HUES64 (cell line): ENCODE measurements around the gene SPDYC.
"Not testable (repeated sequence)": the region's sequence is repeated elsewhere in the genome, so short reads cannot be mapped to it uniquely, and the experiment has no call there.

ENCODE experiments used
- H3K27ac ChIP-seq: 2 replicates; pipeline ENCODE4 v1.7.0; 2013; ENCODE audit warnings: low read depth, low read length, inconsistent platforms
- H3K27me3 ChIP-seq: 2 replicates; pipeline ENCODE4 v1.6.1; 2013; ENCODE audit warnings: mild to moderate bottlenecking, low read length; ENCODE audit not compliant: insufficient read depth
- H3K36me3 ChIP-seq: 2 replicates; pipeline ENCODE4 v1.6.1; 2013; ENCODE audit warnings: mild to moderate bottlenecking, low read length; ENCODE audit not compliant: insufficient read depth
- H3K4me1 ChIP-seq: 2 replicates; pipeline ENCODE4 v1.6.1; 2013; ENCODE audit warnings: mild to moderate bottlenecking, low read length, moderate library complexity; ENCODE audit not compliant: insufficient read depth
- H3K4me3 ChIP-seq: 2 replicates; pipeline ENCODE4 v1.5.1; 2013; ENCODE audit warnings: mild to moderate bottlenecking, low read length, moderate library complexity
- H3K9ac ChIP-seq: 2 replicates; pipeline ENCODE4 v1.6.1; 2013; ENCODE audit warnings: mild to moderate bottlenecking, low read depth, low read length
- H3K9me3 ChIP-seq: 2 replicates; pipeline ENCODE4 v1.6.1; 2013; ENCODE audit warnings: low read depth, low read length; ENCODE audit not compliant: insufficient read depth
- WGBS: fragments of 150-250, 120-280 bp; methylation state at CpG from one replicate; pipeline ENCODE4 v1.1.7; 2013; ENCODE audit warnings: missing lambda C conversion rate; 5-methylcytosine and 5-hydroxymethylcytosine counted together

Gene SPDYC

GRCh38 chr11:65156926-65157325 is 13.1 kb upstream of the SPDYC start:
- Histone ChIP-seq H3K4me1 (no peaks in the 10 kb centered on the region), H3K9ac (no peak overlapping the region), H3K9me3 (no peaks in the 10 kb centered on the region), H3K36me3 (no peaks in the 10 kb centered on the region), H3K4me3 (no peak overlapping the region), H3K27me3 (no peaks in the 10 kb centered on the region), H3K27ac (no peak overlapping the region)
- WGBS: 93% methylated on average over 3 of the region's 3 CpGs

GRCh38 chr11:65157336-65157735 is 12.7 kb upstream of the SPDYC start:
- no peaks in the 10 kb centered on the region for H3K4me1 ChIP-seq
- 86% methylated on average over 3 of the region's 3 CpGs for WGBS
- H3K27me3 ChIP-seq: no peaks in the 10 kb centered on the region
- H3K27ac ChIP-seq: no peak overlapping the region
- H3K9me3 ChIP-seq: no peaks in the 10 kb centered on the region
- no peak overlapping the region for H3K4me3 ChIP-seq
- no peaks in the 10 kb centered on the region for H3K36me3 ChIP-seq
- no peak overlapping the region for H3K9ac ChIP-seq

DNA sequence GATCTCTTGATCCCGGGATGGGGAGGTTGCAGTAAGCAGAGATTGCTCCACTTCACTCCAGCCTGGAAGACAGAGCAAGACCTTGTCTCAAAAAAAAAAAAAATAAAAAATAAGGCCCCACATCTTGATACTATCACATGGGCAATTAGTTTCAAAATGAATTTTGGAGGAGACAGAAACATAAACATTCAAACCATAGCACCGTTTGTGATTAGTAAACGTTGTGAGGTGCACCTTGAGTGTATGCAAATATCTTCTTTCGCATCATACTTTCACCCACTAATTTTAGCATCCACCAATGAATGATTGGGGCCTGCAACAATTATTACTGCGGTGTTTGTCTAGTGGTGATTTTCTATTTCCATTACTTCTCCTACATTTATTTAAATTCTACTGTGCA is 11.0 kb upstream of the SPDYC start:
- H3K27me3 ChIP-seq: no peaks in the 10 kb centered on the region
- no peak overlapping the region for H3K4me3 ChIP-seq
- WGBS: 93% methylated on average over 3 of the region's 5 CpGs
- H3K4me1 ChIP-seq: no peaks in the 10 kb centered on the region
- no peak overlapping the region for H3K27ac ChIP-seq
- no peaks in the 10 kb centered on the region for H3K36me3 ChIP-seq
- no peak overlapping the region for H3K9ac ChIP-seq
- H3K9me3 ChIP-seq: no peaks in the 10 kb centered on the region

DNA sequence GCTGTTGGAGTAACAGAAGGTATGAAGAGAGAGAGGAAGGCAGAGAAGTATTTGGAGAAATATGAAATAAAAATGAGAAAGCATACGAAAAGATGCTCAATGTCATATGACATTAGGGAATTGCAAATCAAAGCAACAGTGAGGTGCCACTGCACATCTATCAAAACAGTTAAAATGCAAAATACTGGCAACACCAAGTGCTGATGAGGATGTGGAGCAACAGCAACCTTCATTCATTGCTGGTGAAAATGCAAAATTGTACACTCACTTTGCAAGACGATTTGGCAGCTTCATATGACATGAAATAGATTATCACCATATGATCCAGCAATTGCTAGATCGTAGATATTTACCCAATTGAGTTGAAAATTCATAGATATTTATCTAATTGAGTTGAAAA is 9.4 kb upstream of the SPDYC start:
- H3K4me3 ChIP-seq: no peak overlapping the region
- WGBS: 79% methylated on average over 2 of the region's 3 CpGs
- H3K9ac ChIP-seq: no peak overlapping the region
- no peaks in the 10 kb centered on the region for H3K27me3 ChIP-seq
- H3K27ac ChIP-seq: no peak overlapping the region
- no peaks in the 10 kb centered on the region for H3K36me3 ChIP-seq
- no peaks in the 10 kb centered on the region for H3K4me1 ChIP-seq
- no peaks in the 10 kb centered on the region for H3K9me3 ChIP-seq

GRCh38 chr11:65163684-65164083 is 6.3 kb upstream of the SPDYC start:
- H3K4me3 ChIP-seq: no peak overlapping the region
- 80% methylated on average over 2 of the region's 2 CpGs for WGBS
- H3K27ac ChIP-seq: no peak overlapping the region
- no peaks in the 10 kb centered on the region for H3K36me3 ChIP-seq
- H3K9me3 ChIP-seq: no peaks in the 10 kb centered on the region
- no peaks in the 10 kb centered on the region for H3K27me3 ChIP-seq
- H3K4me1 ChIP-seq: no peaks in the 10 kb centered on the region
- no peak overlapping the region for H3K9ac ChIP-seq

- H3K36me3 ChIP-seq: no peaks in the 10 kb centered on the region
- H3K4me1 ChIP-seq: peaks cover 5% of the 10 kb centered on the region; the same call in 1 of the 2 replicates
- H3K9me3 ChIP-seq: no peaks in the 10 kb centered on the region
- H3K4me3 ChIP-seq: no peak overlapping the region
- H3K27me3 ChIP-seq: no peaks in the 10 kb centered on the region
- no peak overlapping the region for H3K27ac ChIP-seq
- 88% methylated on average over 30 of the region's 31 CpGs for WGBS
- 0 out of 2 replicates have a peak overlapping the region, but pooled peaks have one; percentile 26 for H3K9ac ChIP-seq
Measured at GRCh38 chr11:65165410-65166317, 4.4 kb upstream of the SPDYC start.

DNA sequence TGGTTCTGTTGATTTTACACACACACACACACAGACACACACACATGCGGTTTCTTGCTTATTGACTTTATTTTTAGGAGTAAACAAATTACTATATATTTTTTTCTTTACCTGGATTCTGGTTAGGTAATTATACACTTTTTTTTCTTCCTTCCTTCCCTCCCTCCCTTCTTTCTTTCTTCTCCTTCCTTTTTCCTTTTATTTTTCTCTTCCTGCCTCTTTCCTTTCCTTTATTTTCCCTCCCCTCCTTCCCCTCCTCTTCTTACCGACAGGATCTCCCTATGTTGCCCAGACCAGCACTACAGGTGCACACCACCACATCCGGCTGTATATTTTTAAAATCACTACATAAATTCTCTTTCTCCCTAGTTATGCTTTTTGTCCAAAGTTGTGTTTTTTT is 3.1 kb upstream of the SPDYC start:
- Histone ChIP-seq H3K9me3 (no peaks in the 10 kb centered on the region), H3K27ac (no peak overlapping the region), H3K36me3 (no peaks in the 10 kb centered on the region), H3K9ac (no peak overlapping the region), H3K27me3 (no peaks in the 10 kb centered on the region), H3K4me3 (no peak overlapping the region), H3K4me1 (peaks cover 5% of the 10 kb centered on the region; the same call in 1 of the 2 replicates)
- WGBS: 92% methylated on average over 2 of the region's 3 CpGs

DNA sequence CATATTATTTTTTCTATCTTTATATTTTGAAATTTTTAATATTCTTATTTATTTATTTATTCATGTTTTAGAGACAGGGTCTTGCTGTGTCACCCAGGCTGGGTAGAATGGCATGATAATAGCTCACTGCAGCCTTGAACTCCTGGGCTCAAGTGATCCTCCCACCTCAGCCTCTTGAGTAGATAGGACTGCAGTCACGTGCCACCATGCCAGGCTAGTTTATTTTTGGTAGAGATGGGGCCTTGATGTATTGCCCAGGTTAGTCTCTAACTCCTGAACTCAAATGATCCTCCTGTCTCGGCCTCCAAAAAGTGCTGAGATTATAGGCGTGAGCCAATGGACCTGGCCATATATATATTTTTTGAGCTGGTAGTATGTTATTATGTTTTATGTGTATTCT is 2.4 kb upstream of the SPDYC start:
- H3K4me3 ChIP-seq: no peak overlapping the region
- H3K4me1 ChIP-seq: peaks cover 5% of the 10 kb centered on the region; the same call in 1 of the 2 replicates
- no peaks in the 10 kb centered on the region for H3K27me3 ChIP-seq
- no peaks in the 10 kb centered on the region for H3K9me3 ChIP-seq
- WGBS: 95% methylated on average over 3 of the region's 3 CpGs
- no peaks in the 10 kb centered on the region for H3K36me3 ChIP-seq
- no peak overlapping the region for H3K9ac ChIP-seq
- no peak overlapping the region for H3K27ac ChIP-seq

DNA sequence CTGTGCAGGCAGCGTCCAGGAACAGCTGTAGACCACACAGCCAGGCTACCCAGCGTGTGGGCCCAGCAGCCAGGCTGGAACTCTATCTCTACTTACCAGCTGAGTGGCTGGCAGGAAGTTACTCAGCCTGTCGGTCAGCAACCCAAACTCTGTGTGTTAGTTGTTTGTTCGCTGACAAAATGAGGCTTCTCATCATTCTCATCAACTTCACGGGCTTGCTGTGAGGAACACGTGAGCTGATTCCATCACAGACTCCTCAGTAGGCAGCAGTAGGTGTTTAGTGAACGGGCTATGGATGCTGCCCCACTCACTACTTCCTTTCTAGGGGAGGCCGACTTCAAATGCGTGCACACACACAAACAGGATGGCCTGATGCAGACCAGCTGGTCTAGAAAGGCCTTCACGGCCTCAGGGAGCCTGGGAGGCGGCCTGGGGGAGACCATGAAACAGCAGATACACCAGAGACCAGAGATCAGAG is 830 bp upstream of the SPDYC start:
- Histone ChIP-seq H3K9me3 (no peaks in the 10 kb centered on the region), H3K4me1 (peaks cover 5% of the 10 kb centered on the region; the same call in 1 of the 2 replicates)
- 93% methylated on average over 10 of the region's 11 CpGs for WGBS

GRCh38 chr11:65172600-65172999 is 2.6 kb downstream of the SPDYC start:
- no peaks in the 10 kb centered on the region for H3K36me3 ChIP-seq
- H3K4me1 ChIP-seq: peaks cover 5% of the 10 kb centered on the region; the same call in 1 of the 2 replicates
- no peak overlapping the region for H3K9ac ChIP-seq
- no peak overlapping the region for H3K27ac ChIP-seq
- no peak overlapping the region for H3K4me3 ChIP-seq
- no peaks in the 10 kb centered on the region for H3K9me3 ChIP-seq
- 89% methylated on average over 10 of the region's 10 CpGs for WGBS
- no peaks in the 10 kb centered on the region for H3K27me3 ChIP-seq

More for the DNA sequence above, 830 bp upstream of the SPDYC start:
- H3K9ac ChIP-seq: no peak overlapping the region
- no peaks in the 10 kb centered on the region for H3K27me3 ChIP-seq
- no peaks in the 10 kb centered on the region for H3K36me3 ChIP-seq
- H3K27ac ChIP-seq: no peak overlapping the region
- no peak overlapping the region for H3K4me3 ChIP-seq

GRCh38 chr11:65174571-65175010 is 4.6 kb downstream of the SPDYC start:
- H3K9me3 ChIP-seq, H3K36me3 ChIP-seq, H3K27me3 ChIP-seq, H3K27ac ChIP-seq, H3K4me1 ChIP-seq, H3K9ac ChIP-seq, H3K4me3 ChIP-seq: not testable (repeated sequence)
- WGBS: 52% methylated on average over 2 of the region's 2 CpGs
